HL-60 (cell line): ENCODE results near the gene UGT2A1.

ENCODE experiments used
- GABPA ChIP-seq: IDR thresholded peaks from 2 replicates; pipeline ENCODE4 v1.6.1; 2012; ENCODE audit warnings: low read depth
- POLR2AphosphoS5 ChIP-seq: IDR thresholded peaks from 2 replicates; pipeline ENCODE4 v1.6.1; 2012; ENCODE audit warnings: low read depth
- SPI1 ChIP-seq: IDR thresholded peaks from 2 replicates; pipeline ENCODE4 v1.6.1; 2012; ENCODE audit warnings: low read depth, mild to moderate bottlenecking, borderline replicate concordance
- TF ChIP-seq, protein P1 (sequence below): IDR thresholded peaks from one replicate; pipeline ENCODE4 v1.5.1; 2011; ENCODE audit warnings: low read length, control low read depth, inconsistent platforms; ENCODE audit not compliant: insufficient read depth
- TF ChIP-seq, protein P2 (sequence below): IDR thresholded peaks from 2 replicates; pipeline ENCODE4 v1.6.1; 2012; ENCODE audit warnings: low read depth; ENCODE audit not compliant: insufficient replicate concordance

- TF ChIP-seq, protein P1, sequence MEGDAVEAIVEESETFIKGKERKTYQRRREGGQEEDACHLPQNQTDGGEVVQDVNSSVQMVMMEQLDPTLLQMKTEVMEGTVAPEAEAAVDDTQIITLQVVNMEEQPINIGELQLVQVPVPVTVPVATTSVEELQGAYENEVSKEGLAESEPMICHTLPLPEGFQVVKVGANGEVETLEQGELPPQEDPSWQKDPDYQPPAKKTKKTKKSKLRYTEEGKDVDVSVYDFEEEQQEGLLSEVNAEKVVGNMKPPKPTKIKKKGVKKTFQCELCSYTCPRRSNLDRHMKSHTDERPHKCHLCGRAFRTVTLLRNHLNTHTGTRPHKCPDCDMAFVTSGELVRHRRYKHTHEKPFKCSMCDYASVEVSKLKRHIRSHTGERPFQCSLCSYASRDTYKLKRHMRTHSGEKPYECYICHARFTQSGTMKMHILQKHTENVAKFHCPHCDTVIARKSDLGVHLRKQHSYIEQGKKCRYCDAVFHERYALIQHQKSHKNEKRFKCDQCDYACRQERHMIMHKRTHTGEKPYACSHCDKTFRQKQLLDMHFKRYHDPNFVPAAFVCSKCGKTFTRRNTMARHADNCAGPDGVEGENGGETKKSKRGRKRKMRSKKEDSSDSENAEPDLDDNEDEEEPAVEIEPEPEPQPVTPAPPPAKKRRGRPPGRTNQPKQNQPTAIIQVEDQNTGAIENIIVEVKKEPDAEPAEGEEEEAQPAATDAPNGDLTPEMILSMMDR: no peak
- TF ChIP-seq, protein P2, sequence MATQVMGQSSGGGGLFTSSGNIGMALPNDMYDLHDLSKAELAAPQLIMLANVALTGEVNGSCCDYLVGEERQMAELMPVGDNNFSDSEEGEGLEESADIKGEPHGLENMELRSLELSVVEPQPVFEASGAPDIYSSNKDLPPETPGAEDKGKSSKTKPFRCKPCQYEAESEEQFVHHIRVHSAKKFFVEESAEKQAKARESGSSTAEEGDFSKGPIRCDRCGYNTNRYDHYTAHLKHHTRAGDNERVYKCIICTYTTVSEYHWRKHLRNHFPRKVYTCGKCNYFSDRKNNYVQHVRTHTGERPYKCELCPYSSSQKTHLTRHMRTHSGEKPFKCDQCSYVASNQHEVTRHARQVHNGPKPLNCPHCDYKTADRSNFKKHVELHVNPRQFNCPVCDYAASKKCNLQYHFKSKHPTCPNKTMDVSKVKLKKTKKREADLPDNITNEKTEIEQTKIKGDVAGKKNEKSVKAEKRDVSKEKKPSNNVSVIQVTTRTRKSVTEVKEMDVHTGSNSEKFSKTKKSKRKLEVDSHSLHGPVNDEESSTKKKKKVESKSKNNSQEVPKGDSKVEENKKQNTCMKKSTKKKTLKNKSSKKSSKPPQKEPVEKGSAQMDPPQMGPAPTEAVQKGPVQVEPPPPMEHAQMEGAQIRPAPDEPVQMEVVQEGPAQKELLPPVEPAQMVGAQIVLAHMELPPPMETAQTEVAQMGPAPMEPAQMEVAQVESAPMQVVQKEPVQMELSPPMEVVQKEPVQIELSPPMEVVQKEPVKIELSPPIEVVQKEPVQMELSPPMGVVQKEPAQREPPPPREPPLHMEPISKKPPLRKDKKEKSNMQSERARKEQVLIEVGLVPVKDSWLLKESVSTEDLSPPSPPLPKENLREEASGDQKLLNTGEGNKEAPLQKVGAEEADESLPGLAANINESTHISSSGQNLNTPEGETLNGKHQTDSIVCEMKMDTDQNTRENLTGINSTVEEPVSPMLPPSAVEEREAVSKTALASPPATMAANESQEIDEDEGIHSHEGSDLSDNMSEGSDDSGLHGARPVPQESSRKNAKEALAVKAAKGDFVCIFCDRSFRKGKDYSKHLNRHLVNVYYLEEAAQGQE: no peak
- TF ChIP-seq POLR2AphosphoS5: no peak
- TF ChIP-seq GABPA: no peak
- no peak for TF ChIP-seq SPI1
These were observed 44.6 kb upstream of the UGT2A1 start for GRCh38 chr4:69697536-69698242.
